Activated naive CD8-positive, alpha-beta T cell treated with anti-CD3 and anti-CD28 coated beads, Interleukin-2, amount 50 U/mL, for 24 hours (primary cell): ENCODE measurements around the gene BRMS1L.

Experiments
- ATAC-seq: fragments of 150-1000 bp; cut with Tn5 transposase; one replicate; pipeline ENCODE4 v1.10.0; 2021
- DNase-seq: peaks from one replicate; pipeline ENCODE4 v3.0.0; 2021
- H3K27ac Mint-ChIP-seq: one replicate; pipeline ENCODE4 v1.8.0; 2021; ENCODE audit warnings: mild to moderate bottlenecking, mixed read lengths
- H3K27me3 Mint-ChIP-seq: one replicate; pipeline ENCODE4 v1.8.0; 2021; ENCODE audit warnings: mixed read lengths
- H3K36me3 Mint-ChIP-seq: one replicate; pipeline ENCODE4 v1.8.0; 2021; ENCODE audit warnings: low read depth, mixed read lengths
- H3K4me1 Mint-ChIP-seq: one replicate; pipeline ENCODE4 v1.8.0; 2021; ENCODE audit warnings: mixed read lengths
- H3K4me3 Mint-ChIP-seq: one replicate; pipeline ENCODE4 v1.8.0; 2021; ENCODE audit warnings: mild to moderate bottlenecking, moderate library complexity, mixed read lengths
- H3K9me3 Mint-ChIP-seq: one replicate; pipeline ENCODE4 v1.8.0; 2021; ENCODE audit warnings: mixed read lengths

The BRMS1L gene

DNA sequence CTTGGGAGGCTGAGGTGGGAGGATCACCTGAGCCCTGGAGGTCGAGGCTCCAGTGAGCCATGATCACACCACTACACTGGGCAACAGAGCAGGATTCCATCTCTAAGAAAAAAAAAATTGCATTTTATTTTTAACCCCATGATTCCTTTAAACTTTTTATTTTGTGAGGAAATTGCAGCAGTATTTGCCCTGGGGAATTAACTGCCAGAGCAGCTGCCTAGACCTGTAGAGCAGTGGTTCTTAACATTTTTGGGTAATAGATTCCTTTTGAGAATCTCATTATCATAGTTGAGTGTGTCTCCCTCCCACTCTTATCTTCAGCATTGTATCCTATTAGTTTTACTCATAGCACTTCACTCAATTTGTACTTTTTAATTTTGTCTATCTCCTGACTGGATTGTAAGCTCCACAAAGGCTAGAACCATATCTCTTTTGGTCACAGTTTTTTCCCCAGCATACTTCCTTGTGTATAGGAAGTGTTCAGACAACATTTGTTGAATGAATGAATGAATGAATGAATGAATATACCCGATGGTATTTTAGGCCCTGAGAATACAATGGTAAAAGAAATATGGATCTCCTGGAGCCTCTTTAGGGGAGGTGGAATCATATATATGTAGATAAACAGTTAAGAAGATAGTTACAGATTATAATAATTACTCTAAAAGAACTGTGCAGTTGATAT lies 40.6 kb downstream of the BRMS1L start:
- H3K36me3 Mint-ChIP-seq = peaks cover 26% of the 10 kb centered on the region
- H3K4me1 Mint-ChIP-seq = no peaks in the 10 kb centered on the region
- no peak overlapping the region for H3K27ac Mint-ChIP-seq
- no peaks in the 10 kb centered on the region for H3K27me3 Mint-ChIP-seq
- DNase-seq (no peak), ATAC-seq (no peak)
- H3K9me3 Mint-ChIP-seq = no peaks in the 10 kb centered on the region
- H3K4me3 Mint-ChIP-seq = no peak overlapping the region

DNA sequence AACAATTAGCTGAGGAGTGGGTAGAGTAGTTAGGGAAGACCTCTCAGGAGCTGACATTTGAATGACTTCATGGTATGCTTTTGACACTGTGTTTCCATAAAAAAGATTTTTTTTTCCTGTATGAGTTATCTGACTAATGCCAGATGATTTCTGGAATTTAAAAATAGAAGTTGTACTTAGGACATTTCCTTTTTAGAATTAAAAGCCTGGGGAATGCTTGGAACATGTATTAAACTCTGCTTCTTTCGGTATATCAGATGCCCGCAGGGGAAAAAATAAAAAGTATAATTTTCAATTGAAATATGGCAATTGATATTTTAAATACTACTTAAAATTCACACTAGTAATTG lies 41.1 kb downstream of the BRMS1L start:
- Mint-ChIP-seq H3K4me3 (no peak overlapping the region), H3K27ac (no peak overlapping the region), H3K27me3 (no peaks in the 10 kb centered on the region), H3K9me3 (no peaks in the 10 kb centered on the region), H3K4me1 (no peaks in the 10 kb centered on the region), H3K36me3 (peaks cover 26% of the 10 kb centered on the region)
- ATAC-seq (no peak), DNase-seq (no peak)

DNA sequence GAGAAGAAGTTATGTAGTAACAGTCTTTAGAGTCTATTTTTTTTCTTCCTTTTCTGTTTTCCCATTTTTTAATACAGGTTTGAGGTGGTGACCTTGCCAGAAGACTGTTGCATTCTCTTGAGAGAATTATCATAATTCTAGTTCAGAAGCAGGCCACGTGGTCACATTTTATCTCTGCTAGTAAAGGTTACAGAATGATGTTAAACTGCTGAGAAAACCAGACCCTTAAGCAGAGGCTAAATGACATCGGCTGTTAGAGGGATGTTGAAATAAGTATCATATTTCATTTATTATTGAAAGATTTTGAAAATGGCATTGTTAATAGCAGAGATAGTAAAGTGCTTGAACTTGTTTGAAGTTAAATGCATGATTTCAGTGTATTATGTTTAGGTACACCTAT lies 49.2 kb downstream of the BRMS1L start:
- no peak for ATAC-seq
- Mint-ChIP-seq H3K27ac (no peak overlapping the region), H3K4me3 (no peak overlapping the region), H3K36me3 (no peaks in the 10 kb centered on the region), H3K9me3 (no peaks in the 10 kb centered on the region), H3K27me3 (no peaks in the 10 kb centered on the region), H3K4me1 (peaks cover 7% of the 10 kb centered on the region)
- no peak for DNase-seq

DNA sequence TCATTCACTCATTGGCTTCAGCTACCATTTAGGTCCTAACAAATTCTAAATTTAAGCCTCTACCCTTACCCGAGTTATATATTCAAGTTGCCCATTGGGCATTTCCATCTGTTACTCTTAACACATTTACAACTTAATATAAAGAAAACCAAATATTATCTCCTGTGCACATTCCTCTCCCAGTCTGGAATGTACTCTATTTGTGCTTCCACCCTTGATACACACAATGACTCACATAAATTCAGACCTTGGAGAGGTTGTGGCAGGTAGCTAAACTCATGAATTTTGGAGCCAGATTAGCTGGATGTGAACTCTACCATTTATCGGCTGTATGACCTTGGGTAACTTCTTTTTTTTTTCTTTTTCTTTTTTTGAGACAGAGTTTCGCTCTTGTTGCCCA lies 51.1 kb downstream of the BRMS1L start:
- Mint-ChIP-seq H3K4me1 (peaks cover 7% of the 10 kb centered on the region), H3K36me3 (no peaks in the 10 kb centered on the region), H3K4me3 (no peak overlapping the region), H3K9me3 (no peaks in the 10 kb centered on the region), H3K27me3 (peaks cover 3% of the 10 kb centered on the region), H3K27ac (no peak overlapping the region)
- ATAC-seq = no peak
- DNase-seq = no peak

DNA sequence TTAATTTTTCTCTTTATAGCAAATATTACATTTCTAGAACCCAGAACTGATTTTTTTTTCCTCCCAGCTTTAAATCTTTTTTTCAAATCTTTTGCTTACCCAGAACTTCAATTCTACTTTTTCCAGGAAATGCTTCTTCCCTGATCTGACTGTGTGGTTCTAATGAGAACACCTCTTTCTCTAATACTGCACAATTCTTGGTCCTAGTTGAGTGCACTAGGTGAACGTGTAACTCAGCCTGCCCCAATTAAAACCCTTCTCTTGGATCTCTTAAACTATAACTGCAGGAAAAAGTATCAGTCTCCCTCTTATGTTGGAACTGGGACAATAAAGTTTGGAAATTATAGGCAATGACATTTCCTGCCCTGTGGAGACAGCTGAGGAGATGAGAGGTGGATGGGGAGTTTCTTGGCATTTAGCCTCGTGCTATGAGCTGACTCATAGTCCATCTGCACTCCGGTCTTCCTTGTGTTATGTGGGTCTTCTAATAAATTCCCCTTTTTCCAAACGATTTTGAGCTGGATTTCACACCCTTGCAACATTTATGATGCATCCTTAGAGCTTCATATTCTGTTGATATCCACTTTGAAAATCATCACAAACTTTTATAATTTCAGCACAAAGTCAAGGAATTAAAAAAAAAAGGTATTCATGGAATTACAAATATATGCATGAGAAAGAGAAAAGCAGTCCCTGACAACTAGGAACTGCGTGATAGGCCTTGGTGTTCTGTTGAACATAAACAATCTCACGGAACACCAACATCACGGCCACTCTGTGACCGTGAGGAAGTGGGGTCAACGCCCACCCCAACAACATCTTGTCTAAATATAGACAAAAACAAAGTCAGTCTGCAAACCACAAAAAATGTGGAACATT lies 52.4 kb downstream of the BRMS1L start:
- Mint-ChIP-seq H3K4me1 (peaks cover 7% of the 10 kb centered on the region), H3K27me3 (peaks cover 3% of the 10 kb centered on the region), H3K9me3 (no peaks in the 10 kb centered on the region), H3K27ac (no peak overlapping the region), H3K4me3 (no peak overlapping the region), H3K36me3 (no peaks in the 10 kb centered on the region)
- ATAC-seq = no peak
- no peak for DNase-seq

DNA sequence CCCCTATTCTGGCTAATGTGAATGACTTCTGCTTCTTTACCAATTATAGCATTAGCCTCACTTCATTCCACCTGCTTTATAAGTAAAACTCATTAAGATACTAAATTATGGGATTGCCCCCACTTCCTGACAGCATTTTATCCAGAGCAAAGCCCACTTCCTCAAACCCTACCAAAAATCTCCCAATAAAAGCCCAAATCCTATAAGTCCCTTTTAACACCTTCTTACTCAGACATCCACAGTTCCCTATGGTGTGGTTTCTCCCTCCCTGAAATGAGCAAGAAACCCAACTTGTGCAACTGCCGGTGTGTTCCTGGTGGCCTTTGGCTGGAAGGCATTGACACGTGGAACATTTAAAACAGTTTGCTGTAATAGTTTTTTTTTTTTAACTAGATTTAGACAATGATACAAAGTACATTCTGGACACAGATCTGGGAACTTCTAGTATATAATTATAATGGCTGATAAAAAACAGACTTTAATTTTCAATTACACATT lies 53.1 kb downstream of the BRMS1L start:
- peaks cover 3% of the 10 kb centered on the region for H3K27me3 Mint-ChIP-seq
- no peaks in the 10 kb centered on the region for H3K9me3 Mint-ChIP-seq
- H3K4me1 Mint-ChIP-seq = peaks cover 7% of the 10 kb centered on the region
- ATAC-seq = no peak
- H3K4me3 Mint-ChIP-seq = no peak overlapping the region
- no peak for DNase-seq
- H3K27ac Mint-ChIP-seq = no peak overlapping the region
- no peaks in the 10 kb centered on the region for H3K36me3 Mint-ChIP-seq

DNA sequence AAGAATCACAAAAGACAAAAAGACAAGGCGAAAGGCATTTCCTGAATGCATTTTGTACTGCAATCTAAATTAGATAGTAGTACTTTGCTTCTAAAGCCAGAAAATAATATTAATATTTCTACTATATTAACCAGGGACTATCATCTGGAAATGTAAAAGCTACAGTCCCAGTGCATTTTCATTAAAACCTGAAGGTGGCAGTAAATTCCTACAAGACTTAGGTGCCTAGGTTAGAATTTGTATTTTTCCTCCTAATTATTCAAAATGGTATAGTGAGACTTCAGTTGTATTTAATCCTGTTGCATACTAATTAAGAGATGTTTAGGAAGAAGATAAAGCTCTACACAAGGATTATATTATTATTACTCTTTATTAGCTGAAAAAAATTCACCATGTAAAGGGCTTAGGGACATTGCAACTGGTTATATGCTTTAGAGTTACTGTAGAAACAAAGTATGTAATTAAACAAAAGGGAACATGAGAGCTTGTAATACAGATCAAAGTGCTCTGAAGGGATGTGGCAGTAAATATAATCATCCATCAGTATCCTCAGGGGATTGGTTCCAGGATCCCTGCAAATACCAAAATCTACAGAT lies 53.6 kb downstream of the BRMS1L start:
- no peak for DNase-seq
- no peak overlapping the region for H3K27ac Mint-ChIP-seq
- no peaks in the 10 kb centered on the region for H3K36me3 Mint-ChIP-seq
- H3K27me3 Mint-ChIP-seq = peaks cover 3% of the 10 kb centered on the region
- no peaks in the 10 kb centered on the region for H3K9me3 Mint-ChIP-seq
- ATAC-seq = no peak
- H3K4me3 Mint-ChIP-seq = no peak overlapping the region
- H3K4me1 Mint-ChIP-seq = peaks cover 7% of the 10 kb centered on the region

GRCh38 chr14:35881280-35881679 lies 55.1 kb downstream of the BRMS1L start:
- DNase-seq = no peak
- Mint-ChIP-seq H3K4me3 (no peak overlapping the region), H3K27me3 (peaks cover 3% of the 10 kb centered on the region), H3K9me3 (no peaks in the 10 kb centered on the region), H3K27ac (no peak overlapping the region), H3K36me3 (no peaks in the 10 kb centered on the region), H3K4me1 (peaks cover 7% of the 10 kb centered on the region)
- no peak for ATAC-seq

DNA sequence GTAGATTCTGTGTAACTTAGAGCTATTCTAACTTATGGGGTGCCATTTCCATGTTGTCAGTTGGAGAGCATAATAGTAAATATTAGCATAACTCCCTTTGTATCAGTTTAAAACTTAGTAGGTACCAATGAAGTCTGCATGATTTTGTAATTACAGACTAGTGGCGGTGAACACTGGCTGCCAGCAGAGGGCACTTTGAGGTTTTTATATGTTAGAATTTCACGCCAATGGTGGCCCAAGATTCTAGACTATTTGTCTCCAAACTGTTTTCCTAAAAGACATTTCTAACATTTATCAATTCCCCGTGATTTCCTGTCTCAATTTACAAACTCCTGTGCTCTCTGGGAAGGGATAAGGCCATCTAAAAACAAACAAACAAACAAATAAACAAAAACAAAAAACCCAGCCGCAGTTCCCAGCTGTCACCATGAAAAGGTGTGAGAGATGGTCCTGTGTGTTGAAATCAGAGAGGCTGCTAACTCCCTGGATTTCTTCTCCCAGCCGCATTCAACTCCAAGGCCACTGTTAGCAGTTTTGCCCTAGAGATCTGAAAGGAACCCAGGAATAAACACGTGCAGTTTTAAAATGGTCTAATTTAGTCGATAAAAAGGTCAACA lies 57.6 kb downstream of the BRMS1L start:
- Mint-ChIP-seq H3K27me3 (peaks cover 3% of the 10 kb centered on the region), H3K27ac (no peak overlapping the region), H3K4me1 (peaks cover 2% of the 10 kb centered on the region), H3K9me3 (no peaks in the 10 kb centered on the region), H3K36me3 (no peaks in the 10 kb centered on the region), H3K4me3 (no peak overlapping the region)
- DNase-seq (peak; percentile 14), ATAC-seq (no peak)

DNA sequence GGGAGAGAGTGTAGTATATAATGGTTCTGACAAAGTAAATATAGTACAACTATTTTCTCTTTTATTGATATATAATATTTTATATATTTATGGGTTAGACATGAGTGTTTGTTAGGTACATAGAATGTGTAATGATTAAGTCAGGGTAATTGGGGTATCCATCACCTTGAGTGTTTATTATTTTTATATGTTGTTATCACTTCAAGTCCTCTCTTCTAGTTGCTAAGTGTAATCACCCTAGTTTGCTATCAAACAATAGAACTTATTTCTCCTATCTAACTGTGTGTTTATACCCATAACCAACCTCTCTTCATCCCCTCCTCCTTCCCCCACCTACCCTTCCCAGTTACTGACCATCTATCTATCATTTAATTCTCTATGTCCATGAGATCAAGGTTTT lies 64.2 kb downstream of the BRMS1L start:
- Mint-ChIP-seq H3K9me3 (peaks cover 22% of the 10 kb centered on the region), H3K27me3 (no peaks in the 10 kb centered on the region), H3K36me3 (no peaks in the 10 kb centered on the region), H3K4me3 (no peak overlapping the region), H3K4me1 (no peaks in the 10 kb centered on the region), H3K27ac (no peak overlapping the region)
- no peak for ATAC-seq
- no peak for DNase-seq

GRCh38 chr14:35895256-35895655 lies 69.1 kb downstream of the BRMS1L start:
- DNase-seq = no peak
- H3K27me3 Mint-ChIP-seq = no peaks in the 10 kb centered on the region

DNA sequence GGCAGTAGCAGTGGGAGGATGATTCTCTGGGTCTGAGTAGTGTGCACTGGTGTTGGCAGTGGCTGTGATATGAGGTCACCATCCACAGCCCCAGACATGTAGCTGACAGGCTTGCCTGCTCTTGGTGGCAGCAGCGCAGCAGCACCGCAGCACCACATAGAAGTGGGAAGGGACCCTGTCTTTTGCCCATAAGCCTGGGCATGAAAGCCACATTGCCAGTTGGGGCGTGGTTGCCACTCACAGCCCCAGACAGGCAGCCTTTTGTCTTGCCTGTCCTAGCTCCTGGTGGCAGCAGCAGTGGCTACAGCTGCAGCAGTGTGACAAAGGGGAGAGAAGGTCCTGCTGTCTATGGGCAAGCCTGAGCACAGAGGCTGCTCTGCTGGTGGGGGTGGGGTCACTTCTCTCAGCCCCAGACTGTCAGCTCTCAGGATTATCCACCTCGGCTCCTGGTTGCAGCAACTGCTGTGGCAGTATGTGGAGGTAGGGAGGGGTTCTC lies 71.5 kb downstream of the BRMS1L start:
- Mint-ChIP-seq H3K4me1 (no peaks in the 10 kb centered on the region), H3K27ac (no peak overlapping the region), H3K36me3 (no peaks in the 10 kb centered on the region), H3K27me3 (no peaks in the 10 kb centered on the region), H3K9me3 (peaks cover 36% of the 10 kb centered on the region), H3K4me3 (no peak overlapping the region)
- DNase-seq (no peak), ATAC-seq (no peak)

More at GRCh38 chr14:35895256-35895655, 69.1 kb downstream of the BRMS1L start:
- ATAC-seq = no peak
- no peaks in the 10 kb centered on the region for H3K4me1 Mint-ChIP-seq
- H3K27ac Mint-ChIP-seq = no peak overlapping the region
- peaks cover 36% of the 10 kb centered on the region for H3K9me3 Mint-ChIP-seq
- H3K4me3 Mint-ChIP-seq = no peak overlapping the region
- H3K36me3 Mint-ChIP-seq = no peaks in the 10 kb centered on the region

DNA sequence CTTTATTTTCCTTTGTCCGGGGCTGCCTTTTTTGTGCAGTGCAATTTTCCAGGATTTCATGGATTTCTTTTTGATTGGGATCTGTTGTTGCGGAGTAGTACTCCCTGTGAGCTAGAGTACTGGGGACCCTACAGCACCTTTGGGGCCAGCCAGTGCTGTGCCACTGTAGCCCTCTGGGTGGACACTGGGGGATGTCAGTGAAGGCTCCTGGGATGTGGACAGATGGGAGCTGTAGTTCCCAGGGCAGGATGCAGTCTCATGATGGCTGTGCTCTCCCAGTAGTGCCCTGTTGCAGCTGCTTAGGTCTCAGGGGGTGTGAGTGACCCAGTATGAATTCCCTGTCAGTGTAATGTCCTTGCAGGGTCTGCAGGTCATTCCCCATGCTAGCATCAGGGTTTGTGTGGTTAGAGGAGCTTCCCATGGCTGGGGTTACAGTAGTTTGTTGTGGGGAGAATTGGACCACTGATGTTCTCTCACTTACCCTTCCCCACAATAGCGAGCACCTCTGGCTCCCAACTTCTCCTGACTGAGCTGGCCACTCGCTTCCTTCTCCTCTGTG lies 72.2 kb downstream of the BRMS1L start:
- Mint-ChIP-seq H3K36me3 (no peaks in the 10 kb centered on the region), H3K4me1 (no peaks in the 10 kb centered on the region), H3K4me3 (no peak overlapping the region), H3K27me3 (no peaks in the 10 kb centered on the region), H3K9me3 (peaks cover 34% of the 10 kb centered on the region), H3K27ac (no peak overlapping the region)
- ATAC-seq (no peak), DNase-seq (no peak)

GRCh38 chr14:35900741-35901140 lies 74.6 kb downstream of the BRMS1L start:
- peaks cover 11% of the 10 kb centered on the region for H3K9me3 Mint-ChIP-seq
- DNase-seq (no peak), ATAC-seq (no peak)
- no peaks in the 10 kb centered on the region for H3K27me3 Mint-ChIP-seq
- no peak overlapping the region for H3K27ac Mint-ChIP-seq
- H3K4me1 Mint-ChIP-seq = no peaks in the 10 kb centered on the region
- no peaks in the 10 kb centered on the region for H3K36me3 Mint-ChIP-seq
- no peak overlapping the region for H3K4me3 Mint-ChIP-seq
